ENCODE results near the gene GAL3ST2.
"Not testable (repeated sequence)": the region's sequence is repeated elsewhere in the genome, so short reads cannot be mapped to it uniquely, and the experiment has no call there.

GAL3ST2 gene

GRCh38 chr2:241746084-241746483, 30.5 kb upstream of the GAL3ST2 start:
- no peak for DNase-seq (ENCODE audit: low read depth in 2 of 3, low spot score in 2 of 3)

- no peak for DNase-seq (ENCODE audit: low read depth in 2 of 3, low spot score in 2 of 3)
These were observed 28.0 kb upstream of the GAL3ST2 start for GRCh38 chr2:241748468-241749256.

- DNase-seq (ENCODE audit: low read depth in 2 of 3, low spot score in 2 of 3), result no peak
These were observed 26.4 kb upstream of the GAL3ST2 start for GRCh38 chr2:241750076-241750840.

- no peak for DNase-seq (ENCODE audit: low read depth in 2 of 3, low spot score in 2 of 3)
These were observed 25.5 kb upstream of the GAL3ST2 start for GRCh38 chr2:241751152-241751551.

GRCh38 chr2:241751776-241752175, 24.8 kb upstream of the GAL3ST2 start:
- no peak for DNase-seq (ENCODE audit: low read depth in 2 of 3, low spot score in 2 of 3)

- no peak for DNase-seq (ENCODE audit: low read depth in 2 of 3, low spot score in 2 of 3)
These were observed 24.4 kb upstream of the GAL3ST2 start for GRCh38 chr2:241752253-241752652.

- DNase-seq (ENCODE audit: low read depth in 2 of 3, low spot score in 2 of 3), result no peak
These were observed 23.8 kb upstream of the GAL3ST2 start for GRCh38 chr2:241752689-241753276.

GRCh38 chr2:241753493-241753892, 23.1 kb upstream of the GAL3ST2 start:
- DNase-seq (ENCODE audit: low read depth in 2 of 3, low spot score in 2 of 3), result no peak

- no peak for DNase-seq (ENCODE audit: low read depth in 2 of 3, low spot score in 2 of 3)
These were observed 22.6 kb upstream of the GAL3ST2 start for GRCh38 chr2:241754042-241754441.

GRCh38 chr2:241755166-241755565, 21.5 kb upstream of the GAL3ST2 start:
- no peak for DNase-seq (ENCODE audit: low read depth in 2 of 3, low spot score in 2 of 3)

- DNase-seq (ENCODE audit: low read depth in 2 of 3, low spot score in 2 of 3), result no peak
These were observed 20.8 kb upstream of the GAL3ST2 start for GRCh38 chr2:241755777-241756176.

- no peak for DNase-seq (ENCODE audit: low read depth in 2 of 3, low spot score in 2 of 3)
These were observed 17.4 kb upstream of the GAL3ST2 start for GRCh38 chr2:241759067-241759807.

- not testable (repeated sequence) for DNase-seq (ENCODE audit: low read depth in 2 of 3, low spot score in 2 of 3)
These were observed 16.7 kb upstream of the GAL3ST2 start for GRCh38 chr2:241759893-241760292.

- DNase-seq (ENCODE audit: low read depth in 2 of 3, low spot score in 2 of 3), result no peak
These were observed 16.3 kb upstream of the GAL3ST2 start for GRCh38 chr2:241760301-241760771.

GRCh38 chr2:241762321-241762932, 14.2 kb upstream of the GAL3ST2 start:
- DNase-seq (ENCODE audit: low read depth in 2 of 3, low spot score in 2 of 3), result no peak

GRCh38 chr2:241762933-241763369, 13.7 kb upstream of the GAL3ST2 start:
- DNase-seq (ENCODE audit: low read depth in 2 of 3, low spot score in 2 of 3), result peak in 2 of 3 experiments; percentile 25 to 54

- DNase-seq (ENCODE audit: low read depth in 2 of 3, low spot score in 2 of 3), result no peak
These were observed 12.9 kb upstream of the GAL3ST2 start for GRCh38 chr2:241763551-241764274.

GRCh38 chr2:241764275-241765241, 12.1 kb upstream of the GAL3ST2 start:
- no peak for DNase-seq (ENCODE audit: low read depth in 2 of 3, low spot score in 2 of 3)
